Tibial nerve (tissue), 4 donors: Measurements from ENCODE around the gene TIRAP.

Source experiments
- EP300 ChIP-seq, 2 donors: sonication (generic); formaldehyde crosslinking; IDR thresholded peaks; one replicate each; pipeline ENCODE4 v1.6.1; 2017; ENCODE audit warnings: antibody characterized with exemption in 2 of 2, mild to moderate bottlenecking in 1 of 2
- POLR2A ChIP-seq, 2 donors: fragments of 450-650 bp; IDR thresholded peaks; one replicate each; pipeline ENCODE4 v1.6.1; 2017; ENCODE audit warnings: antibody characterized with exemption in 2 of 2, mild to moderate bottlenecking in 2 of 2, moderate library complexity in 2 of 2
- TF ChIP-seq, protein P1 (sequence below), 5 experiments: fragments of 200-600 bp in 3 of 5; fragments of 450-650 bp in 2 of 5; sonication (generic) in 3 of 5; IDR thresholded peaks; one replicate each; pipeline ENCODE4 v1.5.1; 2016 to 2019; ENCODE audit warnings: antibody characterized with exemption in 5 of 5, mild to moderate bottlenecking in 3 of 5, moderate library complexity in 2 of 5

DNA sequence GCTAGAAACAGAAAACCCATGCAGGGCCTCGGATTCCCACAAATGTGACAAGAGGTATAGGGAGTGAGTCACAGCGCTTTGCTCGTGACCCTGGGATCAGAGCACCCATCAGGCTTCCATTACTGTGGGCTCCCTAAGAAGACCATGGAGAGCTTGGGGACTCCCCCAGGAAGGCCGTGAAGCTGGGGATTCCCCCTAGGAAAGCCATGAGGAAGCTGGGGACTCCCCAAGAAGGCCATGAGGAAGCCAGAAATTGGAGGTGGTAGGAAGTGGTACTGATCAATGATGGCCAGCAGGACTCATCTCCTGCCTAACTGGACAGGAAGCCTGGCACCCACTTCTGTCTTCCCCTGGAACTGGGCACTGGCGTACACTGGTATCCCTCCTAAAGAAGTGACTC is 10.8 kb downstream of the TIRAP start:
- TF ChIP-seq, protein P1, sequence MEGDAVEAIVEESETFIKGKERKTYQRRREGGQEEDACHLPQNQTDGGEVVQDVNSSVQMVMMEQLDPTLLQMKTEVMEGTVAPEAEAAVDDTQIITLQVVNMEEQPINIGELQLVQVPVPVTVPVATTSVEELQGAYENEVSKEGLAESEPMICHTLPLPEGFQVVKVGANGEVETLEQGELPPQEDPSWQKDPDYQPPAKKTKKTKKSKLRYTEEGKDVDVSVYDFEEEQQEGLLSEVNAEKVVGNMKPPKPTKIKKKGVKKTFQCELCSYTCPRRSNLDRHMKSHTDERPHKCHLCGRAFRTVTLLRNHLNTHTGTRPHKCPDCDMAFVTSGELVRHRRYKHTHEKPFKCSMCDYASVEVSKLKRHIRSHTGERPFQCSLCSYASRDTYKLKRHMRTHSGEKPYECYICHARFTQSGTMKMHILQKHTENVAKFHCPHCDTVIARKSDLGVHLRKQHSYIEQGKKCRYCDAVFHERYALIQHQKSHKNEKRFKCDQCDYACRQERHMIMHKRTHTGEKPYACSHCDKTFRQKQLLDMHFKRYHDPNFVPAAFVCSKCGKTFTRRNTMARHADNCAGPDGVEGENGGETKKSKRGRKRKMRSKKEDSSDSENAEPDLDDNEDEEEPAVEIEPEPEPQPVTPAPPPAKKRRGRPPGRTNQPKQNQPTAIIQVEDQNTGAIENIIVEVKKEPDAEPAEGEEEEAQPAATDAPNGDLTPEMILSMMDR (IDR thresholded peaks at IDR 0.05) = no peak
- TF ChIP-seq EP300 (IDR thresholded peaks at IDR 0.05) = no peak
- no peak for TF ChIP-seq POLR2A (IDR thresholded peaks at IDR 0.05)
